Activated T-helper 2 cell treated with anti-CD3 and anti-CD28 coated beads, Interferon-gamma antibody, Interleukin-2, Interleukin-4, amounts not matched to agents 10 μg/mL and 5 μg/mL and 100 μg/mL, durations not matched to agents 14 hours and 24 hours and 36 hours (primary cell): ENCODE data around the gene ZP1. TPM values are rescaled to one million over a fixed set of nuclear protein-coding genes. Genes with fewer than 3 reads are reported as not detected.

Experiments
- DNase-seq: peaks from one replicate; pipeline ENCODE4 v3.0.0; 2021; ENCODE audit warnings: low spot score
- H3K27ac Mint-ChIP-seq: one replicate; pipeline ENCODE4 v1.8.0; 2021; ENCODE audit warnings: mixed read lengths
- H3K27me3 Mint-ChIP-seq: one replicate; pipeline ENCODE4 v1.8.0; 2021; ENCODE audit warnings: low read depth, mixed read lengths
- H3K36me3 Mint-ChIP-seq: one replicate; pipeline ENCODE4 v1.8.0; 2021; ENCODE audit warnings: low read depth, mixed read lengths
- H3K4me1 Mint-ChIP-seq: one replicate; pipeline ENCODE4 v1.8.0; 2021; ENCODE audit warnings: low read depth, mixed read lengths
- H3K4me3 Mint-ChIP-seq: one replicate; pipeline ENCODE4 v1.8.0; 2021; ENCODE audit warnings: low read depth, mild to moderate bottlenecking, moderate library complexity, mixed read lengths
- H3K9me3 Mint-ChIP-seq: one replicate; pipeline ENCODE4 v1.8.0; 2021; ENCODE audit warnings: mixed read lengths
- intact Hi-C: fragments of 100-400 bp; cut with micrococcal nuclease; formaldehyde crosslinking; loops from one replicate; pipeline ENCODE4 v1.15.1; 2023
- total RNA-seq: library from RNA; stranded (reverse); gene quantifications from 2 replicates; pipeline ENCODE4 v1.2.3, GENCODE V29; 2022

The ZP1 gene
- total RNA-seq, 1 donor from 2014 or later = not detected

DNA sequence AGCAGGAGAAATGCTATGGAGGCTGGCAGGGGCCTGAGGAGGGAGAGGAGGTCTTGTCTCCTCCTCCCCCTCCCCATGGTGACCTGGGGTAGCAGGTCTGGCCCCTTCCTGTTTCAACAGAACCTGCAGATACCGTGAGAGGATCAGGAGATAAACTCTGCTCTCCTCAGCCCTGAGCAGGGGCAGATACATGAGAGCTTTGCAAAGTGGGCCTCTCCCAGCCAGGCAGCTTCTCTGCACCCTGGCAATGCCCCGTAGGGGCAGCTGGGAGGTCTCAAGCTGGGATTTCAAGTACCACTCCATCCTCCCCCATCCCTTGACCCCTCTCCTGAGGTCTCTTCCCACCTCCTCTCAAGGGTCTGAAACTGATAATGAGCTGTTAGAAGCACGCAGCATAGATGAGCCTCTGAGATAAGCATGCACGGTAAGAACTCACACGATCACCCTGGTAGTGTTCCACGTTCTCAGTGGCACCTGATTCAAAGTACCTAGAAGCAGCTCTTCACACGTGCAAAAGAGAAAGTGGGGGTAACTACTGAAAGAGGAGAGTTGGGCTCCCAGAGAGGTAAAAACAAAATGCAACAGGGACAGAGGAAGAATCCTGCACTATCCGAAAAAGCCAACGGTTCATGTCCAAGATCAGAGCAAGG, 30.4 kb upstream of the ZP1 start:
- intact Hi-C loops = no loop called here
- H3K9me3 Mint-ChIP-seq = no peaks in the 10 kb centered on the region

DNA sequence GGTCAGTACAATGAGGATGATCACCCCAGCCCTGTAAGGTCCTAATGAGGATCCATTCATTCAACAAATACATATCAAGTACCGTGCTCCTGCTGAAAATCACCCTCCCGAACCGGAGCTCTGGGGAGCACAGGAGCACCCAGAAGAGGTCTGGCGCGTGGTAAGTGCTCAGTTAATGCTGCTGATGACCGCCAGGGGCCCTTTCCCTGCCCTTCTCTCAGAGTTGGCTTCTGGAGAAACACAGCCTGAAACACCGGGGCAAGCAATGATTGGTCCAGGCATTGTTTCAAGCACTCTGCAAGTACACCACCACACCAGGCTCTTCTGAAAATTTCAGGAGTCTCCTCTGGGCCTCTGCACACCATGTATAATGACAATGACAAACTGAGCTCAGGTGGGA, 29.2 kb upstream of the ZP1 start:
- Mint-ChIP-seq H3K27me3 (no peaks in the 10 kb centered on the region), H3K9me3 (no peaks in the 10 kb centered on the region), H3K27ac (no peak overlapping the region), H3K4me3 (no peak overlapping the region), H3K36me3 (no peaks in the 10 kb centered on the region), H3K4me1 (peaks cover 54% of the 10 kb centered on the region)
- no peak for DNase-seq
- intact Hi-C loops = no loop called here

More for the DNA sequence above, 30.4 kb upstream of the ZP1 start:
- DNase-seq = peak; percentile 29
- Mint-ChIP-seq H3K27me3 (peaks cover 8% of the 10 kb centered on the region), H3K4me3 (no peak overlapping the region), H3K36me3 (no peaks in the 10 kb centered on the region), H3K27ac (peak overlapping the region; percentile 7), H3K4me1 (peaks cover 60% of the 10 kb centered on the region)

DNA sequence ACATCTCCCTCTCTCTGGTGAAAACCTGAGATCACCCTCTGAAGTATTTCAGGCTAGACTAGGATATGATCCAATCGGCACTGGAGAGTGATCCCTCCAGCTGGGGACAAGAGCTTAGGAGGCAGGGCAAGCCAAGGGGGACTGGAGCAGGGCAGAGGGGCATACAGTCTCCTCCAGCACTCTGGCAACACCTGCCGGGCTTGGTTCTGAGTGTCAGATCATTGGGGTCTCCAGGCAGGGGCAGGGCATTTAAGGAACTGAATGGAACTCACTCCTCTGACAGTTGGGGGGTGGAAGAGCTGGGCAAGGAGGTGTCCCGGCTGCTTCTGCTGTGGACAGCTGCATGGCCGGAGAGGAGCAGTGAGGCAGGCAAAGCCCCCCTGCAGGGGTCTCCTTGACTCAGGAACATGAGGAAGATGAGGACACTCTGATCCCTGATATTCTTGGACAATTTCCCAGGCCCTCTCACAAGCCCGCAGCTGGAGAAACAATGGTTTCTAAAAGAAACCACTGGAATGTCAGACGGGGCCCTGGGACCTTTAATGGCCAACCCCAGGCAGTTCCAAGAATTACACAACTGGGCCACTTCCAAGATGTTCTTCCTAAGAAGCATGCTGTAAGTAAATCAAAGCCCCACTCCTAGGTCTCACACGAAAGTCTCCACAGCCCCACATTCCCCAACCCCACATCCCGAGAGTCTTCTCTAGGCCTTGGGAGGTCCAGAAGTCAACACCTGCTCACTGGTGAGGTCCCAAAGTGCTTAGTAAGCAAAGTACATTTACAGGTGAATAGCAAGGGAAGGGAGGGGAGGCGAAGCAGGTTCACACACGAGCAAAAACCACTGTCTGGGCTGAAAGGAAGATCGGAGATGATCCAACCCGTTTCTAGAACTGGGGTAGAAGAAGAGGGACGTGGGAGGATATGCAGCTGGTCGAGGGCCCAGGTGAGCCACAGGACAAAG, 26.6 kb upstream of the ZP1 start:
- H3K4me1 Mint-ChIP-seq = peaks cover 54% of the 10 kb centered on the region
- H3K4me3 Mint-ChIP-seq = peak overlapping the region; percentile 65
- no peaks in the 10 kb centered on the region for H3K9me3 Mint-ChIP-seq
- H3K27me3 Mint-ChIP-seq = no peaks in the 10 kb centered on the region
- H3K27ac Mint-ChIP-seq = peak overlapping the region; percentile 74
- intact Hi-C loops = no loop called here
- H3K36me3 Mint-ChIP-seq = peaks cover 22% of the 10 kb centered on the region
- no peak for DNase-seq

DNA sequence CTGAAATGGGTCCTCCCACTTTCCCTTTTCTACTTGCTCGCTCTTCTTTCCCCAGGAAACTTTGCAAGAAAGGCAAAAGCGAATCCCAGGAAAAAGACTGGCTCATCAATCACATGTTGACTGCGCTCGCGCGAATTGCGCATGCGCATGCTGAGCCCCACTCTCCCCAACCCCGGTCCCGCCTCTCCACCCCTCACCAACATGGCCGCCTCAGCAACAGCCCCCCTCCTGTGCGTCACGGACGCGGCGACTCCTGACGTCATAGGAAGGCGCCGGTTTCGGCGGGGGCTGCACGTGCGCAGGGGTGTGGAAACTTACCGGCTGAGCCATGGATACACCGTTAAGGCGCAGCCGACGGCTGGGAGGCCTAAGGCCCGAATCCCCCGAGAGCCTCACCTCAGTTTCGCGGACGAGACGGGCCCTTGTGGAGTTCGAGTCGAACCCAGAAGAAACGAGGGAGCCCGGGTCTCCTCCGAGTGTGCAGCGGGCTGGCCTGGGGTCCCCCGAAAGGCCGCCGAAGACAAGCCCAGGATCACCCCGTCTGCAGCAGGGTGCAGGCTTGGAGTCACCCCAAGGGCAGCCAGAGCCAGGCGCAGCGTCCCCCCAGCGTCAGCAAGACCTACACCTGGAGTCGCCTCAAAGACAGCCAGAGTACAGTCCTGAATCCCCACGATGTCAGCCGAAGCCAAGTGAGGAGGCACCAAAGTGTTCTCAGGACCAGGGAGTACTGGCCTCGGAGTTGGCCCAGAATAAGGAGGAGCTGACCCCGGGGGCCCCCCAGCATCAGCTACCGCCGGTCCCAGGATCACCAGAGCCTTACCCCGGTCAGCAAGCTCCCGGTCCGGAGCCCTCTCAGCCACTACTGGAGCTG, 25.3 kb upstream of the ZP1 start, which contains the start of gene CCDC86:
TSS of gene CCDC86 (plus strand) at position 317 of the 871 bp plus-strand sequence. CDS start at position 329, 12 bp downstream.
- peak within 1 kb of the TSS; percentile 88 for H3K27ac Mint-ChIP-seq
- H3K27me3 Mint-ChIP-seq = no peaks in the 10 kb centered on the region
- peaks cover 44% of the 10 kb centered on the region for H3K4me1 Mint-ChIP-seq
- intact Hi-C loops = loop anchor here (2.0 kb wide), 1 partner anchor 63 kb away; no protein-coding TSS in a partner anchor
- peak within 1 kb of the TSS; percentile 90 for H3K4me3 Mint-ChIP-seq
- H3K9me3 Mint-ChIP-seq = no peaks in the 10 kb centered on the region
- peak; percentile 97 for DNase-seq
- H3K36me3 Mint-ChIP-seq = peaks cover 27% of the 10 kb centered on the region

DNA sequence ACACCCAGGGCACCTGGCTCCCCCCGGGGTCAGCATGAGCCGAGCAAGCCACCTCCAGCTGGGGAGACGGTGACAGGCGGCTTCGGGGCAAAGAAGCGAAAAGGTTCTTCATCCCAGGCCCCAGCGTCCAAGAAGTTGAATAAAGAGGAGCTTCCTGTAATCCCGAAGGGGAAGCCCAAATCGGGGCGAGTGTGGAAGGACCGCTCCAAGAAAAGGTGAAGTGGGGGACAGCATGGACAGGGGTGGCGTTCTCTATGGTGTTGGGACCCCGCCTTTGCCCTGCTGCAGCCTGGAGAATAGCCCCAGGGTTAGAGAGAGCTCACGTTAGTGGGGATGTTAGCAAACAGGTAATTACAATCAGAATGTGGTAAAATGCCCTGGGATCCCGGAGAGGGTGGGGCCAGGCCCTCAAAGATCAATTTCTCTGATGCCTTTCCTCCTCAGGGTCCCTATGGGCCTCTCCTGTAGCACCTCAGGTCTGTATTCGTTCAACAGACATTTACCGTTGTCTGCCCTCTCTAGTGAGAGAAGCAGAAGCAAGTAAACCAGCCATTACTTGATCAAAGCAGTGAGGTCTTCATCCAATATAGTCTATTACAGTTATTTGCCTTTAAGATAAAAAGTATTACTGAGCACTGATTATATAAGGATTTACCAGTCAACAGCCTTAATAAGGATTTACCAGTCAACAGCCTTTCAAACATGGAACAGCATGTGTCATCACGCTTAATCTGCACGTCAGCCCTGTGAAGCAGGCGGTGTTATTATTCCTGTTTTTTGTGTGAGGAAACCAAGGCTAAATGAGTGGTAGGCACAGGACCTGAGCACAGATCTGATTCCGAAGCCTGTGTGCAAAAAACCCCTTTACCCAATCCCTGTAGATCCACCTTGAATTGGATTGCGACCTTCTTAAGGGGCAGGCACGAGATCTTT, 24.4 kb upstream of the ZP1 start:
- intact Hi-C loops = loop anchor here (2.0 kb wide), 1 partner anchor 62 kb away; no protein-coding TSS in a partner anchor
- Mint-ChIP-seq H3K4me1 (peaks cover 35% of the 10 kb centered on the region), H3K36me3 (peaks cover 31% of the 10 kb centered on the region), H3K27me3 (no peaks in the 10 kb centered on the region), H3K9me3 (no peaks in the 10 kb centered on the region), H3K27ac (peak overlapping the region; percentile 88), H3K4me3 (peak overlapping the region; percentile 90)
- DNase-seq = no peak

DNA sequence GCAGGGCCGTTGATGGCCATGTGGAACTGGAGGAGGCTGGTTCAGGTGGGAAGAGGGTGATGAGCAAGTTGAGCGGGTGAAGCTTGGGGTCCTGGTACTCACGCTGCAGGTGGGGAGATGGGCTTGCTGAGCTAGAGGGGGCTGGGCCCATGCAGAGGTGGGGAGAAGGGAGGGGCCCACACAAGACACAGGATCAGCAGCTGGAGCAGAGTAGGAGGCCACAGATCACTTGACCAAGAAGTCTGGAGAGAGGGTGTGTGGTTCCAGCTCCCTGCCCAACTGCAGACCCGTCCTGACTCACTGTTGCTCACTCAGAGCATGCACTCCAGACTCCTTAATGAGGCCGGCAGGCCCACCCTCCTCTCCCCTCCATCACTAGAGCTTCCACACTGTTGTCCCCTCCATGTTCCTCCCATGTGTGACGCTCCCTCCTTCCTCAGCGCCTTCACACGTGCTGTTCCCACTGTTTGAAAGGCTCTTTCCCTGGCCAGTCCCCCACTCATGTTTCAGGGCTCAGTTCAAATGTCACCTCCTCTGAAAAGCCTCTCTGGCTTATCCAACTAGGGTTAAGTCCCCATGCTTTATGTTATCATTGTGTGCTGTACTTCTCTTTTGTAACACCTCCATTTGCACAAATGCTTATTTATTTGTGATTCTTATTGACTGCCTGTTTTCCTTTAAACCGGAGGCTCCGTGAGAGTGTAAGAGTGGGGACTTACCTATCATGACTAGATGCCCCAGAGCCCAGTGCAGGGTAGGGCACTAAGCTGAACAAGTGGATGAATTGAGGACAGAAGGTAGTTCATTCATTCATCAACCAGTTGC, 23.1 kb upstream of the ZP1 start:
- peak overlapping the region; percentile 13 for H3K27ac Mint-ChIP-seq
- no peak for DNase-seq
- H3K4me1 Mint-ChIP-seq = peaks cover 29% of the 10 kb centered on the region
- intact Hi-C loops = no loop called here
- peak overlapping the region; percentile 90 for H3K4me3 Mint-ChIP-seq
- peaks cover 38% of the 10 kb centered on the region for H3K36me3 Mint-ChIP-seq
- H3K9me3 Mint-ChIP-seq = no peaks in the 10 kb centered on the region
- H3K27me3 Mint-ChIP-seq = no peaks in the 10 kb centered on the region

DNA sequence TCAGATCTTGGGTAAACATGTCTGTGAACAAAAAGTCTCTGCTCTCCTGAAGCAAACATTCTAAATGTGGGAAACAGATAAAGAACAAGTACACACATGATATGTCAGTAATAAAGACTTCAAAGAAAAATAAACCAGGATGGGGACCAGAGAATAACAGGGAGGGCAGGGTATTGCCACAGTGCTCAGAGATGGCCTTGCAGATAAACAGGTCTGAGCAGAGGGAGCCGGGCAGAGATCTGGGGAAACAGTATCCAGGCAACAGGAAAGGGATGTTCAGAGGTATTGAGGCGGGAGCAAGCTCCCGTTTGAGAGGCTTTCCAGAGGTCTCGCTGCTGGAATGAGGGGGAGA, 22.5 kb upstream of the ZP1 start:
- Mint-ChIP-seq H3K27me3 (no peaks in the 10 kb centered on the region), H3K4me1 (peaks cover 29% of the 10 kb centered on the region), H3K4me3 (peak overlapping the region; percentile 90), H3K36me3 (peaks cover 42% of the 10 kb centered on the region), H3K9me3 (no peaks in the 10 kb centered on the region), H3K27ac (peak overlapping the region; percentile 2)
- intact Hi-C loops = no loop called here
- DNase-seq = no peak

DNA sequence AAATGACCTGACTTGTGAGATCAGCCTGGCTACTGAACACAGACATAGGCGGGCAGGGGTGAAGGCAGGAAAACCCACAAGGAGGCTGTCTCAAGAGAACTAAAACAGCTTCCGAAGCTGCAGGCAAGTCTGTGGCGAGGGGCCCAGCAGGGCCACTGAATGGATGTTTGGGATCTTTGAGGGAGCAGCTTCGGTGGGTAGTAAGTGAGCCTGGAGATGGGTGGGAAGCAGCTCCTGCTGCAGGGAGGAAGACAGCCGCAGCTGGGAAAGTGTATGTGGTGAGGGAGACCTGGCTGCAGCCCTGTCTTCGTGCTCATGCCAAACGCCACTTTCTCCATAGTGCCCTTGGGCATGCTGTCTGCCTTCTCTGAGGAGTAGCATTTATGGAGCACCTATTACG, 22.0 kb upstream of the ZP1 start:
- Mint-ChIP-seq H3K27ac (no peak overlapping the region), H3K4me1 (peaks cover 29% of the 10 kb centered on the region), H3K27me3 (no peaks in the 10 kb centered on the region), H3K4me3 (peak overlapping the region; percentile 90), H3K36me3 (peaks cover 45% of the 10 kb centered on the region), H3K9me3 (no peaks in the 10 kb centered on the region)
- intact Hi-C loops = no loop called here
- DNase-seq = no peak

DNA sequence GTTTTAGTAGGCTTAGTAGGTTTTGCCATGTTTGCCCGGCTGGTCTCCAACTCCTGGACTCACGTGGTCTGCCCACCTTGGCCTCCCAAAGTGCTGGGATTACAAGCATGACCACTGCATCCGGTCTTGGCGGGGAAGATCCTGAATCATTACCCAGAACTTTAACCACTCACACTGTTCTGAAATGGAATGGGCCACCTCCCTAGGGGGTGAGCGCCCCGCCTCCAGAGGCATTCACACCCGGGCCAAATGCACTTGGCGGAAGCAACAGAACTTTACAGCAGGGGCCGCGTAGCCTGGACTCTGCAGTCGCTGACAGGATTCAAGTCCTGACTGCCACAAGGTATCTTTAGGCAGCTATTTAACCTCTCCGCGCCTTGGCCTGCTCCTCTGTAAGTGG, 20.1 kb upstream of the ZP1 start:
- H3K4me3 Mint-ChIP-seq = no peak overlapping the region
- intact Hi-C loops = no loop called here
- H3K27ac Mint-ChIP-seq = no peak overlapping the region
- no peak for DNase-seq
- peaks cover 22% of the 10 kb centered on the region for H3K4me1 Mint-ChIP-seq
- H3K9me3 Mint-ChIP-seq = no peaks in the 10 kb centered on the region
- H3K27me3 Mint-ChIP-seq = no peaks in the 10 kb centered on the region
- H3K36me3 Mint-ChIP-seq = peaks cover 62% of the 10 kb centered on the region

DNA sequence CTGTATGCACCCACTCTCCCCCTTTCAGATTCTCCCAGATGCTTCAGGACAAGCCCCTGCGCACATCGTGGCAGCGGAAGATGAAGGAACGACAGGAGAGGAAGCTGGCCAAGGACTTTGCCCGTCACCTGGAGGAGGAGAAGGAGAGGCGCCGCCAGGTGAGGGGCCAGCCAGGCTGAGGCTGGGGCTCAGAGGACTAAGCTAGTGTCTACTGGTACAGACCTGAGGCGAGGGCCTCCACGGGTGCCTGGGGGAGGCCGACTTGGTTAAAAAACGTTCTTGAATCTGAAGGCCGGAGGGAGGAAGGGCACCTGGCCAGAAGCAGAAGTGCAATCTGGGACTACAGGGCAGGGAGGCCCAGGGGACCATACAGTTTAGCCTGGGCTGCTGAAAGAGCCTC, 19.4 kb upstream of the ZP1 start:
- Mint-ChIP-seq H3K9me3 (no peaks in the 10 kb centered on the region), H3K36me3 (peaks cover 62% of the 10 kb centered on the region), H3K4me3 (no peak overlapping the region), H3K4me1 (peaks cover 22% of the 10 kb centered on the region), H3K27ac (no peak overlapping the region), H3K27me3 (no peaks in the 10 kb centered on the region)
- DNase-seq = no peak
- intact Hi-C loops = no loop called here

DNA sequence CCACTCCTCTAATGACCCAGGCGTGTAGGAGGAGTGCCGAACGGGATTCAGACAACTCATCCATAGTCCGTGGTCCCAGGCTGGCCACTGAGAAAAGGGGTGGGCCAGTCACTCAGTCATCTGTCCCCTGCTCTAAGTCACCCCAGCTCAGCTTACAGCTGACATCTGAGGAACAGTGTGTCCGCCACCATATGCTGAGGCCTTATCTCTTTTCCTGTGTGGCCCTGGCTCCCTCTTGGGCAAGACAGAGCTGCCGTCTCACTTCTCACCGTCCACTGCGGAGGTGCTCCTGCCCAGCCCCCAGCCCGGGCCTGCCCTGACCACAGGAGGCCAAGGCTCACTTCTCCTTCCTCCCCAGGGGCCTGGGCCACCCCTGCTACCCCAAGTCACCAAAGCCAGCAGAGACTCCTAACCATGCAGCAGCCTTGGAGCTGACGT, 18.6 kb upstream of the ZP1 start:
- peaks cover 18% of the 10 kb centered on the region for H3K4me1 Mint-ChIP-seq
- H3K27ac Mint-ChIP-seq = no peak overlapping the region
- H3K27me3 Mint-ChIP-seq = no peaks in the 10 kb centered on the region
- H3K4me3 Mint-ChIP-seq = no peak overlapping the region
- no peaks in the 10 kb centered on the region for H3K9me3 Mint-ChIP-seq
- no peak for DNase-seq
- H3K36me3 Mint-ChIP-seq = peaks cover 60% of the 10 kb centered on the region
- intact Hi-C loops = no loop called here
